T-helper 1 cell (primary cell): ENCODE data around the gene CRYBG3.
A peak's percentile ranks its signal among the peaks of the same experiment; 100 is the strongest.
"Not testable (repeated sequence)": the region's sequence is repeated elsewhere in the genome, so short reads cannot be mapped to it uniquely, and the experiment has no call there.

ENCODE experiments used
- DNase-seq, 5 donors: peaks; one replicate each; pipeline ENCODE4 v3.0.0-alpha.2; 2012 to 2020

The CRYBG3 gene

GRCh38 chr3:97901313-97902248 lies 79.8 kb downstream of the CRYBG3 start:
- no peak for DNase-seq

GRCh38 chr3:97909830-97910229 lies 88.0 kb downstream of the CRYBG3 start:
- DNase-seq: not testable (repeated sequence)

DNA sequence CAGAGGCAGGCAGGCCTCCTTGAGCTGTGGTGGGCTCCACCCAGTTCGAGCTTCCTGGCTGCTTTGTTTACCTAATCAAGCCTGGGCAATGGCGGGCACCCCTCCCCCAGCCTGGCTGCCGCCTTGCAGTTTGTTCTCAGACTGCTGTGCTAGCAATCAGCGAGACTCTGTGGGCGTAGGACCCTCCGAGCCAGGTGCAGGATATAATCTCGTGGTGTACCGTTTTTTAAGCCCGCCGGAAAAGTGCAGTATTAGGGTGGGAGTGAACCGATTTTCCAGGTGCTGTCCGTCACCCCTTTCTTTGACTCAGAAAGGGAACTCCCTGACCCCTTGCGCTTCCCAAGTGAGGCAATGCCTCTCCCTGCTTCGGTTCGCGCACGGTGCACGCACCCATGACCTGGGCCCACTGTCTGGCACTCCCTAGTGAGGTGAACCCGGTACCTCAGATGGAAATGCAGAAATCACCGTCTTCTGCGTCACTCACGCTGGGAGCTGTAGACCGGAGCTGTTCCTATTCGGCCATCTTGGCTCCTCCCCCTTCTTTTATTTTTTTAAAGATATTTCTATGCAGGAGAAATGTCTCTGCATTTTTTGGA lies 88.5 kb downstream of the CRYBG3 start:
- peak in 4 of 5 donors; percentile 6 to 14 (median 10) for DNase-seq

GRCh38 chr3:97910931-97911351 lies 89.1 kb downstream of the CRYBG3 start:
- peak in 2 of 5 donors; percentile 12 to 58 for DNase-seq

DNA sequence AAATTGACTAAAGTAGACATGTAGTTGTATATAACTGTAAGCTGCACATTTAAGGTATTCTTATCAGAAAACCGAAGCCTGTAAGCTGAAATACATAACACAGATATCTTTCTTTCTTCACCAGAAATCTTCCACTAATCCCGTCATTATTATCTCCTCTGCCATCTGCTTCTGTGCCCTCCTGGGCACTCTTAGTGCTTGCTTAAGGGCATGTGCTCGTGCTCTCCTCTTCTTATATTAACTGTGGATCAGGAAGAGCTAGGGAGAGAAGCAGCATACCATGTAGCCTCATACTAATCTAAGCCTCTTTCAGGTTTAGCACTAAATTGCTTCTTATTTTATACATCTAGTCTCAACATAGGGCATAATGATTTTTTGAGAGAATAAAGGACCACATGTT lies 89.6 kb downstream of the CRYBG3 start:
- DNase-seq: no peak

DNA sequence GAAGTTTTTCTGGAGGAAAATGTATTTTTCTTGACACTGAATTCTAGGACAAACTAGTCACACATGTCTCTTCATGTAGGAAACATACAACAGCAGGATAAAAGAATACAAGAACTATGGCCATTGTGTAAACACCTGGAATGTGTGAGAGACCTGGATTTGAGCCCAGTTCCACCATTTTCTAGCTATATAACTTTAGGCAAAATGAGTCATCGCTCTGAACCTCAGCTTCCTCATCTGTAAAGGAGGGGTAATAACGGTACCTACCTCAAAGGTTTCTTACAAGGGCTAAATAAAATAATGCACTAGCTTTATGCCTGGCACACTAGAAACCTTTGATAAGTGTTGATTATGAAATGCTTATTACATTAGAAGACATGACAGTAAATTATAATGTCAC lies 92.6 kb downstream of the CRYBG3 start:
- no peak for DNase-seq

DNA sequence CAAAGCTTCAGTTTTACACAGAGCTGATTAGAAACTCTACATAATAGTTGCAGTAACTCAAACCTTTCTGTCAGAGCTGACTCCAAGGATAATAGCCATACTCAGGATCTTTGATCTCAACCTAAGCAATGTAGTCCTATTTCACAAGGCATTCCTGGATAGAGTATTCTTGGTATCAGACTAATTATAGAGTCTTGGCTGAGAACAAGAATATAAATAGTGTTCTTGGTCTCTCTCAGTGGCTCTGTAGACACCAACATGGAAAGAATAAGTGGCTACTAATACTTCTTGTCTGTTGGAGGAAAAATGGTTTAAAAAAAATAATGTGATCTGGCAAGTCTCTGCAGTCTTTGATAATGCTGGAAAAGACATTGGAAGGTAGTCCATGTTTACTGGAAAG lies 94.8 kb downstream of the CRYBG3 start:
- no peak for DNase-seq

DNA sequence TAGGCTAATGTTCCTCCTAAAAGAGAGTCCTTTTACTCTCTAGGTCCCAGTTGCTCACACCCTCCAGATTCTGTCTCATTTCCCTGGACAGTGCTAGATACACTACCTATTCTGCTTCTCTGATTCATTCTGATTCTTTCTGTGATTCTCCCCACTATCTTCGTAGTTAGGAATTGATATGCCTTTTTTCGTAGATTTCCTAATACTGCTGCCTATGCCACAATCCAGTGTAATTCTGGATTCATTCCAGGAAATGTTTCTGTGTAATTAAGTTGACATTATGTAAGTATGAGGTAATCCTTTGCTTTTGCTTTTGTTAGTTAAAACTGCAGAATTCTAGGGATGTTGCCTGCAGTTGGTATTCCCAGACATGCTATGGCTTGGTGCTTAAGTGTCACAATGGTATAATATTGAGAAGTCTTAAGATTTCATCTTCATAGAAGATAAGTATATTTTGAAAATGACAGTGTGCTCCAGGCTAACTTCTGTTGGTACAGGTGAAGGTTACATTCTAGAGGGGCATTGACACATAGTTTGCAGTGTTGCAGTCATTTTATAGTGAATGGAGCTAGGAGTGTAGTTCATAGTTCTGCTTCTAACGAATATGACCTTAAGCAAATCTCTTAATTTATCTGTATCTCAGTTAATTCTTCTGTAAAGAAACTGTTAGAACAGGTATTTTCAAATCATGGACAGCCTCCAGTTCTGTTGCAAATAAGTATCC lies 96.2 kb downstream of the CRYBG3 start:
- no peak for DNase-seq

- no peak for DNase-seq
Measured at GRCh38 chr3:97927704-97928103, 105.9 kb downstream of the CRYBG3 start.

DNA sequence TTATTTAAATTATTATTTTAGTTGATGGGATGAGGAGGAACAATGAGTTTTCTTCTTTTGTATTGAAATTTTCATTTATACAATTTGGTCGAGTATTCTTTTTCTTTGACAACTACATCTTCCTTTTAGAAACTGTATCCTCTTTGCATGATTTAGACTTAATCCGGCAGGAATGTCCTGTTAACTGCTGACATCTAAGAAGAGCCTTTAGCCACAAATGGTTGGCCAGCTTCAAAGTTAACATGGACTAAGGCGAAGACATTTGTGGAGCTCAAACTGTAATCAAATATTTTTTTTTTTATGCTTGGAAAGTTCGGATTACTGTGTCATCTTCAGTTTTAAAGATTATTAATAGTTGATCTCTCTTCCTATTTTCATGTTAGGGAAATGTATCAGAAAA lies 107.2 kb downstream of the CRYBG3 start:
- no peak for DNase-seq

DNA sequence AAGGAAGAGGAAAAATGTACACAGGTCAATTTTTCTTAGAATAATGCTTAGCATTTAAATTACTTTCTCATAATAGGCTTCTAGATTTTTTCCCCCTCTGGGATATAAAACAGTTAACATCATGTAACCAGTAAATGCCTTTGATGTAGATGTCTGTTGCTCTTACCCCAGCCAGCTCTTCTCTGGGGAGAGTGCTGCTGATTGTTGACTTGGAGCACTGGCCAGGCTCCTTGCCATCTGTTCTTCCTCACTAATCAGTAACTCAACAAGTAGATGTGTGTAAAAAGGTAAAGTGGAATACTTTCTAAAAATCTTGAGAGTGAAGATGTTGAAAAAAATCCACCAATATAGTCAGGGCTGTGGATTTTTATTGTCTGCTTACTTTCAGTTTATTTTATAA lies 108.2 kb downstream of the CRYBG3 start:
- no peak for DNase-seq

- no peak for DNase-seq
Measured at GRCh38 chr3:97931218-97931617, 109.4 kb downstream of the CRYBG3 start.

- DNase-seq: no peak
Measured at GRCh38 chr3:97932387-97932801, 110.6 kb downstream of the CRYBG3 start.

GRCh38 chr3:97934980-97935695 lies 113.3 kb downstream of the CRYBG3 start:
- no peak for DNase-seq

- DNase-seq: no peak
Measured at GRCh38 chr3:97935842-97936241, 114.0 kb downstream of the CRYBG3 start.

DNA sequence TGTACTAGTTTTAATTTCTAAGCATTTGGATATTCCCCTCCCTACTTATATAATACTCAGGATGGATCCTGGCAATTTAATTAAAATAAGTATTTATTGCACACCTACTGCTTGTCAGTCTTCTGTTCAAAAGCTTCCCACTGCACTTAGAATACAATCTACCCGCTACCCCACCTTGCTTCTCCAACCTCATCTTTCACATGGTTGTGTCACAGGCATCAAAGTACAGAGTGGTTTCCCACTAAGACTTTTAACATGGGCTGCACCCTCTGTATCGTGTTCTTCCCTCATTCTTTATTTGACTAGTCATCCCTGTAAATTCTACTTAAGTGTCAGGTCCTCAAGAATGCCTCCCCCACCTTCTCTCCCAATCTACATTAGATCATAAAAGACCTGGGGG lies 115.4 kb downstream of the CRYBG3 start:
- no peak for DNase-seq

DNA sequence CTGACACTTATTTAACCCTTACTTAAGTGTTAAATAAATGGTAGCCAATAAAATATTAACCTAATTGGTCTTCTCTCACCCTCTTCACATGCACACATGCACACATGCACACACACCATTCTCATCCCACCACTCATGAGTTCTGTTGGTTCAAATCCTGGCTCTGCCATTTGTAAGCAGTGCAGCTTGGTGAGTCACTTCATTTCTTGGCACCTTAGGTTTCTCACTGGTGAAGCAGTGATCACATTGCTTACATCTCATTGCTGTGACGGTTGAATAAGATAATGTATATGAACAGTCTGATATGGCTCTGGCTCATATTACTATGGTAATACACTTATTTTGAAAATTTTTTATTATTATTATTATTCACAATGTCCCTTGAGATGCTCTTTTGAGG lies 116.6 kb downstream of the CRYBG3 start:
- no peak for DNase-seq

- DNase-seq: no peak
Measured at GRCh38 chr3:97939401-97939800, 117.6 kb downstream of the CRYBG3 start.

- peak in 1 of 5 donors; percentile 4 for DNase-seq
Measured at GRCh38 chr3:97940034-97940433, 118.2 kb downstream of the CRYBG3 start.

DNA sequence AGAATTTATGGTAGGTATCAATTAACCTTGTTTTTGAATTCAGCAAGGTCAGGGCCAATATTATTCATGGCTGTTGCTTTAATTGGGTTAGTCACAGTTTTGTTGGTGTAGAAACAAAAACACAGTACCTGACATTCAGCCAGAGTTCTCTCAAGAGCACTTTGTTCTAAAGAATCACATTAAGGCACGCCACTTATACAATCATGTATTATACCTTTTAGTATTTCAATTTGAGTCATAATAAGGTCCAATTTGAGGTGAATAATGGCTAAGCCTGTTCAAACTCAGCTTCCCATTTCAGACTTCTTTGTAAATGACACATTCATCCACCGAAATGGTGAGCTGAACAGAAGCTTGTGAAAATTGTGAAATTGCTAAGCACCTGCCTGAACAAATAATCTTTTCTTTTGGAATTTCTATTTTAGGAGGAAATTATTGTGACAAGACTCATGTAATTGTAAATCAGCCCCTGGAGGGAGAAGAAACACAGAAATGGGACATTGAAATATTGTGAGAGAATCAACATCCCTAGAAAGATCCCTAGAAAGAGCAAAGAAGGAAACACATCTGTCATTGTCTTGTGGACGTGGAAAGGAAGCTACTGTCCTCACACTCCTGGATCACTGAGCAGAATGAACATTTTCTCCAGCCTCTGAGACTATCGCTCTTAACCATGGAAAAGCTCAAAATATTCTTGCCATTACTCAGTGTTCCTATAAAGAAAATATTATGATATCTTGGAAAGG lies 121.2 kb downstream of the CRYBG3 start:
- DNase-seq: peak in 1 of 5 donors; percentile 24

DNA sequence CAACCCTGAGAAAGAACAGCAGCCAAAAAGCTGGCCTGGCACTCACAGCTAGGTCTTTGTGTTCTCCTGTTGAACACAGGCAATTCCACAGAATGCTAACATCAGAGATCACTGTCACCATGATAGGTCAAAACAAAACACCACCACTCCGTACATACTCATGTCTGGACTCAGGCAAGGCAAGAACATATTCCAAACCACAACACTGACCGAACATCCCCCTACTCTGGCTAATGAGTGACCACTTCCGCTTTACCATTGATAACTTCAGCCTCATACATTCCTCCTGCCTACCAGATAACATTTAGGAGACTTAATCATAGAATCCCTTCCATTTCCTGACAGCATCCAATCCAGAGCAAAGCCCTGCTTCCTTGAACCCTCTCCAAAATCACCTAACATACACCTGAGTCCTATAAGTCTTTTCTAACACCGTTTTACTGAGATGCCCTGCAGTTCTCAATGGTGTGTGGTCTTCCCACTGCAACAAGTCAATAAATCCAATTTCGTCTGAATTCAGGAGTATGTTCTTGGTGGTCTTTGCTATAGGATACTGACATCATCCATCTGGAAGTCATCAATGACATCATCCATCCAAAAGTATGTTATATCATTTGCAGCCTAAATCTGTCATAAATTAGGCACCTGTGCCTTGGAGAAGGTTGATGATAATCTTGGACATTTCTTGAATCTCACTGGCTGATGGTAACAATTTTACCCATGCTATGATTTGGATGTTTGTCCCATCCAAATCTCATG lies 126.7 kb downstream of the CRYBG3 start:
- DNase-seq: no peak
